GM12878 (cell line): Measurements from ENCODE around the gene GNGT1. TPM values are rescaled to one million over a fixed set of nuclear protein-coding genes. Genes with fewer than 3 reads are reported as not detected.

Experiments used
- ATAC-seq: fragments of 200-7000 bp; cut with Tn5 transposase; 3 replicates; pipeline ENCODE4 v1.9.1; 2020; ENCODE audit warnings: mild to moderate bottlenecking, moderate library complexity
- BruUV-seq: library from RNA; stranded (reverse); fragments of 400-500 nt; replicated peaks from 2 replicates; lab custom pipeline; 2021; lab: Mats Ljungman, UMichigan
- CTCF ChIA-PET: fragments of 300-600 bp; sonication (Branson Sonifier 250); formaldehyde crosslinking; extraction: SDS; loops from one replicate; lab custom pipeline; 2021; ENCODE audit warnings: inconsistent platforms; lab: Yijun Ruan, JAX
- POLR2A ChIA-PET: fragments of 350-600 bp; formaldehyde crosslinking; extraction: SDS; loops from one replicate; lab custom pipeline; 2021; ENCODE audit warnings: inconsistent platforms; lab: Charles Lee
- RAD21 ChIA-PET: fragments of 300-600 bp; sonication (Branson Sonifier 250); formaldehyde crosslinking; loops from one replicate; lab custom pipeline; 2023; ENCODE audit warnings: antibody characterized with exemption; ENCODE audit not compliant: unreplicated experiment; lab: Charles Lee
- SMC1A ChIA-PET: fragments of 300-600 bp; sonication (Branson Sonifier 250); formaldehyde crosslinking; loops from one replicate; lab custom pipeline; 2023; ENCODE audit not compliant: unreplicated experiment, uncharacterized antibody; lab: Charles Lee
- DNase-seq: peaks from one replicate; pipeline ENCODE4 v3.0.0-alpha.2; 2011; ENCODE audit warnings: low read depth, low spot score
- FAIRE-seq: peaks from 3 replicates; lab custom pipeline; 2011; peaks lifted over from hg19 to GRCh38; lab: Jason Lieb, UNC
- H2AFZ ChIP-seq: 2 replicates; pipeline ENCODE4 v1.6.0; 2011; ENCODE audit warnings: low read depth, low read length, control low read depth; ENCODE audit not compliant: control insufficient read depth
- H3K27ac ChIP-seq: 2 replicates; pipeline ENCODE4 v1.5.1; 2011; ENCODE audit warnings: control low read depth; ENCODE audit not compliant: control insufficient read depth, insufficient read depth
- H3K27me3 ChIP-seq, 2 experiments: replicated peaks in 1 of 2; 2 replicates each; pipeline versions ENCODE4 v1.6.0 to v1.6.1; 2011; ENCODE audit warnings: low read length in 1 of 2; ENCODE audit not compliant: control insufficient read depth in 2 of 2, insufficient read depth in 2 of 2
- H3K36me3 ChIP-seq, 2 experiments: 2 replicates each; pipeline ENCODE4 v1.5.1; 2011; ENCODE audit warnings: low read length in 1 of 2; ENCODE audit not compliant: control insufficient read depth in 2 of 2, insufficient read depth in 2 of 2
- H3K4me1 ChIP-seq: 2 replicates; pipeline ENCODE4 v1.6.1; 2011; ENCODE audit warnings: mild to moderate bottlenecking, low read length, moderate library complexity, mixed read lengths; ENCODE audit not compliant: control insufficient read depth, insufficient read depth
- H3K4me2 ChIP-seq: 2 replicates; pipeline ENCODE4 v1.6.0; 2011; ENCODE audit warnings: control low read depth; ENCODE audit not compliant: control insufficient read depth, insufficient read depth
- H3K4me3 ChIP-seq: fragments of 200-600 bp; sonication (generic); 2 replicates; pipeline ENCODE4 v1.5.1; 2016
- H3K79me2 ChIP-seq: 2 replicates; pipeline ENCODE4 v1.6.0; 2011; ENCODE audit warnings: low read length; ENCODE audit not compliant: control insufficient read depth, insufficient read depth
- H3K9ac ChIP-seq: 2 replicates; pipeline ENCODE4 v1.8.0; 2011; ENCODE audit warnings: low read length, control low read depth, mixed read lengths; ENCODE audit not compliant: control insufficient read depth, insufficient read depth
- H3K9me3 ChIP-seq: replicated peaks from 3 replicates; pipeline ENCODE4 v1.5.1; 2011; ENCODE audit warnings: mild to moderate bottlenecking, low read length; ENCODE audit not compliant: control insufficient read depth, insufficient read depth
- H4K20me1 ChIP-seq: 2 replicates; pipeline ENCODE4 v1.6.0; 2011; ENCODE audit not compliant: control insufficient read depth, insufficient read depth
- CBX3 ChIP-seq: fragments of 200-600 bp; sonication (generic); IDR thresholded peaks from 2 replicates; pipeline ENCODE4 v1.6.1; 2016; ENCODE audit warnings: low read depth, borderline replicate concordance
- CUX1 ChIP-seq: IDR thresholded peaks from 2 replicates; pipeline ENCODE4 v1.6.1; 2012; ENCODE audit warnings: improper control_type of control experiment, low read depth, low read length; ENCODE audit not compliant: insufficient replicate concordance
- ETV6 ChIP-seq, 2 experiments: fragments of 450-650 bp in 1 of 2; IDR thresholded peaks in 1 of 2; conservative IDR thresholded peaks in 1 of 2; 2 replicates each; pipeline ENCODE4 v1.6.1; 2014; ENCODE audit warnings: antibody characterized with exemption in 1 of 2, borderline replicate concordance in 1 of 2, low read depth in 1 of 2, mild to moderate bottlenecking in 1 of 2, moderate library complexity in 1 of 2
- POLR2AphosphoS5 ChIP-seq: IDR thresholded peaks from 2 replicates; pipeline ENCODE4 v1.6.1; 2011; ENCODE audit warnings: mild to moderate bottlenecking, low read length, inconsistent platforms
- TBL1XR1 ChIP-seq: IDR thresholded peaks from 2 replicates; pipeline ENCODE4 v1.6.1; 2012; ENCODE audit warnings: low read depth, low read length, improper control_type of control experiment
- in situ Hi-C: fragments of 300-500 bp; cut with MboI; formaldehyde crosslinking; loops from 9 replicates; pipeline ENCODE4 v1.14.3; 2018; ENCODE audit warnings: mixed read lengths
- intact Hi-C: fragments of 100-400 bp; cut with micrococcal nuclease; formaldehyde crosslinking; loops from one replicate; pipeline ENCODE4 v1.14.2; 2022; ENCODE audit not compliant: unreplicated experiment
- polyA plus RNA-seq, 11 experiments: library from polyadenylated mRNA; depleted of rRNA in 4 of 11; unstranded in 6 of 11; stranded (reverse) in 5 of 11; fragments of >200 nt; fragmentation: Nextera tagmentation in 4 of 11; fragmentation: Illumina TruSeq in 1 of 11; extraction: Ambion mirVana in 4 of 11; extraction: Trizol in 1 of 11; gene quantifications; 1 replicate in 1 of 11; 2 replicates in 10 of 11; pipeline versions ENCODE4 v1.2.1 to v1.2.3, GENCODE V29; 2011 to 2016; ENCODE audit warnings: inconsistent platforms in 2 of 11, missing spikeins in 2 of 11, low read depth in 1 of 11
- total RNA-seq, 4 experiments: library from RNA; depleted of rRNA in 3 of 4; stranded (reverse); fragments of >200 nt in 3 of 4; fragmentation: Illumina TruSeq in 1 of 4; extraction: Trizol in 1 of 4; gene quantifications; 2 replicates each; pipeline versions ENCODE4 v1.2.1 to v1.2.3, GENCODE V29; 2013 to 2021
- TF ChIP-seq, protein P1 (sequence below): fragments of 450-650 bp; formaldehyde crosslinking; IDR thresholded peaks from 2 replicates; pipeline ENCODE4 v1.4.0; 2022; ENCODE audit warnings: mild to moderate bottlenecking, moderate library complexity

Gene GNGT1
- total and polyA plus RNA-seq, 10 of the 15 experiments (the other 5 are each of a cell fraction or from before 2014, with no cell fraction given), result not detected

GRCh38 chr7:93879356-93879755, 27.0 kb upstream of the GNGT1 start:
- in situ Hi-C loops, result no loop called here
- SMC1A ChIA-PET, result no interaction called here
- TF ChIP-seq, protein P1, sequence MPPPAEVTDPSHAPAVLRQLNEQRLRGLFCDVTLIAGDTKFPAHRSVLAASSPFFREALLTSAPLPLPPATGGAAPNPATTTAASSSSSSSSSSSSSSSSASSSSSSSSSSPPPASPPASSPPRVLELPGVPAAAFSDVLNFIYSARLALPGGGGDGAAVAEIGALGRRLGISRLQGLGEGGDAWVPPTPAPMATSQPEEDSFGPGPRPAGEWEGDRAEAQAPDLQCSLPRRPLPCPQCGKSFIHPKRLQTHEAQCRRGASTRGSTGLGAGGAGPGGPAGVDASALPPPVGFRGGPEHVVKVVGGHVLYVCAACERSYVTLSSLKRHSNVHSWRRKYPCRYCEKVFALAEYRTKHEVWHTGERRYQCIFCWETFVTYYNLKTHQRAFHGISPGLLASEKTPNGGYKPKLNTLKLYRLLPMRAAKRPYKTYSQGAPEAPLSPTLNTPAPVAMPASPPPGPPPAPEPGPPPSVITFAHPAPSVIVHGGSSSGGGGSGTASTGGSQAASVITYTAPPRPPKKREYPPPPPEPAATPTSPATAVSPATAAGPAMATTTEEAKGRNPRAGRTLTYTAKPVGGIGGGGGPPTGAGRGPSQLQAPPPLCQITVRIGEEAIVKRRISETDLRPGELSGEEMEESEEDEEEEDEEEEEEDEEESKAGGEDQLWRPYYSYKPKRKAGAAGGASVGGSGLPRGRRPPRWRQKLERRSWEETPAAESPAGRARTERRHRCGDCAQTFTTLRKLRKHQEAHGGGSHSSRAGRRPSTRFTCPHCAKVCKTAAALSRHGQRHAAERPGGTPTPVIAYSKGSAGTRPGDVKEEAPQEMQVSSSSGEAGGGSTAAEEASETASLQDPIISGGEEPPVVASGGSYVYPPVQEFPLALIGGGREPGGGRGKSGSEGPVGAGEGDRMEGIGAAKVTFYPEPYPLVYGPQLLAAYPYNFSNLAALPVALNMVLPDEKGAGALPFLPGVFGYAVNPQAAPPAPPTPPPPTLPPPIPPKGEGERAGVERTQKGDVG (CRISPR knock-in tag), result no peak
- TF ChIP-seq POLR2AphosphoS5, result no peak
- TF ChIP-seq, all 136 proteins: peak for 0
- ChIA-PET POLR2A (no interaction called here), CTCF (no interaction called here), RAD21 (no interaction called here)
- no peak for ATAC-seq
- Histone ChIP-seq H3K36me3 (no peaks in the 10 kb centered on the region), H3K4me3 (no peak overlapping the region), H4K20me1 (no peaks in the 10 kb centered on the region), H3K27me3 (no peaks in the 10 kb centered on the region), H3K79me2 (no peaks in the 10 kb centered on the region), H3K4me1 (no peaks in the 10 kb centered on the region), H2AFZ (no peak overlapping the region), H3K4me2 (no peak overlapping the region), H3K27ac (no peak overlapping the region), H3K9ac (no peak overlapping the region), H3K9me3 (no peaks in the 10 kb centered on the region)
- no peak for DNase-seq
- no peak for FAIRE-seq
- intact Hi-C loops, result no loop called here
- BruUV-seq, result no TSS peak

- ChIA-PET POLR2A (no interaction called here), RAD21 (interaction anchor here (1.7 to 2.7 kb wide), 2 partner anchors 205 to 512 kb away, joined by 4 to 8 read pairs; partner anchors contain the start of gene COL1A2), CTCF (interaction anchor here (0.9 to 1.6 kb wide), 5 partner anchors 16 to 555 kb away, joined by 3 to 7 read pairs (median 4); no protein-coding TSS in a partner anchor), SMC1A (interaction anchor here (0.8 to 2.7 kb wide), 2 partner anchors 14 to 205 kb away, joined by 3 to 7 read pairs; no protein-coding TSS in a partner anchor)
- Histone ChIP-seq H3K27ac (no peak overlapping the region), H3K79me2 (no peaks in the 10 kb centered on the region), H3K9ac (no peak overlapping the region), H2AFZ (no peak overlapping the region), H3K4me2 (no peak overlapping the region), H3K4me1 (no peaks in the 10 kb centered on the region), H3K36me3 (no peaks in the 10 kb centered on the region), H4K20me1 (no peaks in the 10 kb centered on the region), H3K4me3 (no peak overlapping the region), H3K9me3 (no peaks in the 10 kb centered on the region), H3K27me3 (no peaks in the 10 kb centered on the region)
- BruUV-seq, result no TSS peak
- no peak for ATAC-seq
- in situ Hi-C loops (no loop called here), intact Hi-C loops (loop anchor here (5.0 kb wide), 1 partner anchor 510 kb away; the partner anchor contains the start of gene COL1A2)
- DNase-seq, result no peak
- no peak for FAIRE-seq
- no peak for TF ChIP-seq CBX3
- TF ChIP-seq TBL1XR1, result no peak
- no peak for TF ChIP-seq ETV6 (conservative IDR thresholded peaks at IDR 0.05 in 1 of 2, IDR thresholded peaks at IDR 0.05 in 1 of 2; ENCODE audit: borderline replicate concordance in 1 of 2, low read depth in 1 of 2)
- no peak for TF ChIP-seq CUX1
Measured at GRCh38 chr7:93882468-93882867, 23.9 kb upstream of the GNGT1 start.
